Midbrain (tissue), 1 donor: Measurements from ENCODE around the gene TCERG1L.
"Not testable (repeated sequence)": the region's sequence is repeated elsewhere in the genome, so short reads cannot be mapped to it uniquely, and the experiment has no call there.

Source experiments
- DNase-seq: peaks from one replicate; lab custom pipeline; 2025; lab: John Stamatoyannopoulos, UW

The TCERG1L gene, protein sequence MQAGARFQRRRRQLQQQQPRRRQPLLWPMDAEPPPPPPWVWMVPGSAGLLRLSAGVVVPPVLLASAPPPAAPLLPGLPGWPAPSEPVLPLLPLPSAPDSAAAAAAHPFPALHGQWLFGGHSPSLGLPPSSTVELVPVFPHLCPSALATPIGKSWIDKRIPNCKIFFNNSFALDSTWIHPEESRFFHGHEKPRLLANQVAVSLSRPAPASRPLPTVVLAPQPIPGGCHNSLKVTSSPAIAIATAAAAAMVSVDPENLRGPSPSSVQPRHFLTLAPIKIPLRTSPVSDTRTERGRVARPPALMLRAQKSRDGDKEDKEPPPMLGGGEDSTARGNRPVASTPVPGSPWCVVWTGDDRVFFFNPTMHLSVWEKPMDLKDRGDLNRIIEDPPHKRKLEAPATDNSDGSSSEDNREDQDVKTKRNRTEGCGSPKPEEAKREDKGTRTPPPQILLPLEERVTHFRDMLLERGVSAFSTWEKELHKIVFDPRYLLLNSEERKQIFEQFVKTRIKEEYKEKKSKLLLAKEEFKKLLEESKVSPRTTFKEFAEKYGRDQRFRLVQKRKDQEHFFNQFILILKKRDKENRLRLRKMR

DNA sequence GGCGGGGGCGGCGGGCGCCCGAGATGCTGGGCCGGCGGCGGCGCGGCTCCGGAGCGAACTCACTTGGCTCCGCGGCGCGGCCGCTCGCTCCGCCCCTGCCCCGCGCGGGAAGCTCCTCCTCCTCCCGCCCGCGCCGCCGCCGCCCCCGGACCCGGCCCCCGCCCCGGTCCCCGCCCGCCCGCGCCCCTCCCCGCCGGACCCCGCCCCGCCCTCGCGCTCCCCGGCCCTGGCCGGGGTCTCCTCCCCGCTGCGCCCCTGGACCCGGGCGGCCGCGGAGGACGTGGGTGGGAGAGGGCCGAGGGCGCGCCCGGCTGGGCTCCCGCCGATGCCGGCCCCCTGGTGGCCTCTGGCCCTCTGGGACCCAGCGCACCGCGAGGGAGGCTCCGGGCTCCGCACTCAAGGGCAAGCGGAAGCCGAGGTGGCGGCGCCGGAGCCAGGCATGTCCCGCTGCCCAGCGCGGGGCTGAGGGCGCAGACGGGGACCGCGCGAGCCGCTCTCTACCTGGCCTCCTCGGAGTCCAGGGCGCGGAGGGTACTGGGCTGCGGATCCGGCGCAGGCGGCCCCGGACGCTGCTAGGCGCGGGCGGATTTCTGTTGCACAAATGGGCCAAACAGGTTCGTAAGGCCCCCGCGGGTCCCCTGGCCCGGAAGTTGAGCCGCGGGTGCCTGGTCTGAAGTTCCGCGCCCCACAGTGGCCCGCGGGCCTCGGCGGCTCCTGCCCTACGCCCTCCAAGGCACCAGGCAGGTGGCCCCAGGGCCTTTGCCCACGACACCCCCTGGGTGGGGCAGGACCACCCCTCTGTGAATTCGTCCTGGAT lies at the start of gene TCERG1L:
Gene TCERG1L (minus strand): TSS at position 61 of the 817 bp plus-strand sequence. CDS start 86 bp downstream, outside the sequence.
- DNase-seq: no peak

- DNase-seq: no peak
These were observed 47.4 kb upstream of the TCERG1L start for GRCh38 chr10:131358741-131359442.

- no peak for DNase-seq
These were observed 44.9 kb upstream of the TCERG1L start for GRCh38 chr10:131356442-131356841.

DNA sequence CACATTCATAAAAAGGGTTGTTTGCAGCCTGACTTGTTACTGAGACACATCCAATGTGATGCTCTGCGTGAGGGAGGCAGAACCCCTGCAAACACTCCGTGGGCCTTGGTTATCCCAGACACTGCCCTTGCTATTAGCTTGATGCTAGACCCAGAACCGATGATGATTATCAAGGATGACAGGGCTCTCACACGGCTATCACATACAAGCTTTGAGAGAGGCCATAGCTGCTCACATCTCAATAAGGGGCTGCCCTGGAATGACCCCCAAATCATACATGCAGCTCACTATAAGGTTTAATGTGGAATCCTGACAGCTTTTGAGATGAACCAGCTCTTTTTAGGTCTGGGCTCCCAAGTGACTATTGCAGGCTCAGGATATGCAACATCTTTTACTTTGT lies 44.4 kb upstream of the TCERG1L start:
- DNase-seq: no peak

DNA sequence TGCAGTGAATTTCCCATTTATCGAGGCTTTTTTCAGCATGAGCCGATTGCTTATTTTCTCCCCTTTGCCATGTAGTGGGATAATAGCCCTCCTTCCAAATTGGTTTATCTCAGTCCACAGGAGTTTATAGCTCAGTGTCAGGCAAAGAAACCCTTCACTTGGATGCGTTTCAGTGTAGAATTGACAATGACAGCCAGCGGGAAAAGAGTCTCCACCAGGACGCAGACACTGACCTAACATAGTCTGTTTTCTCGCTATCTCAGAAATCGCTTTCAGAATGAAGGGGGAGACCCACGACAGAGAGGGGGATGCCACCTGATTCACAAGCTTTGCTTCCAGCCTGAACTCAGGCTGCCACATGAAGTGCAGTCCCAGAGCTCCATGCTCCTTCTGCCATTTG lies 43.5 kb upstream of the TCERG1L start:
- no peak for DNase-seq

GRCh38 chr10:131354380-131354779 lies 42.9 kb upstream of the TCERG1L start:
- no peak for DNase-seq

DNA sequence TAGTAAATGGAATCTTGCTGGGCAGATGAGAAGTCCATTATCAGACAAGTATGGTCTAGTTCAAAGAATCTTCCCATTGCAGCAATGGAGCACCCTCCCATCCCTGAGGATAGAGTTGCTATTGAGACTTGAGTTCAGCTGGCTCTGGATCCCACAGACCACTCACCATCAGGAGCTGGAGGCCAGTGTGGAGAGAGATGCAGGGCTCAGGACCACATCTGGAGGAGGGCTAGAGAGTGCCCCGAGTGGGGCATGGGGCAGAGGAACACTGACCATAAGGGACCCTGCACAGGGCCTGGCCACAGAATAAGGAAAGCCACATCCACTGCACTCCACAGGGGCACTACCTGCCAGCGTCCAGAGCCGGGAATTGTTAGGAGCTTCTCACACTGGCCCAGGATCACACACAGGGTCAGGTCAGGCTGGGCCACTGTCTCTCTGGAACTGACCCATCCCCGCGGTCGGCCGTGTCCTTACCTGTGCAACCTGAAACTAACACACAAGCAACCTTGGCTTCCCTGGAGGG lies 41.3 kb upstream of the TCERG1L start:
- DNase-seq: no peak

DNA sequence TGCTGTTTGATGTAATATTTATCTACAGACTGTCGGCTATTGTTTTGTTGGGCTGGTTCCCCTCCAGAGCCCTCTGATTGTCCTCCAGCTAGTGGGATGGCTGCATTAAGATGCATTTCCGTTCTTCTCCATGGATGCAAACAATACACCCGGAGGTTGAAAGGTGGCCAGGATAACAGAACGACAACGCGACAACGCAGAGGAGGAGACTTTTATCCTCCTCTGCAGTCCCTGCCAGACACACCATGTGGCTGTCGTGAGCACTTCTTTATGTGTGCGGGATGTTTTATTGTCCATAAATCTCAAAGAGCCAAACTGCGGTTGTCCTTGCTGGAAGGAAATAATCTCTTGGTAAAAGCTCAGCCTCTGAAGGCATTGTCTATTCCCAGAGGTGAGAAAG lies 39.1 kb upstream of the TCERG1L start:
- DNase-seq: no peak

DNA sequence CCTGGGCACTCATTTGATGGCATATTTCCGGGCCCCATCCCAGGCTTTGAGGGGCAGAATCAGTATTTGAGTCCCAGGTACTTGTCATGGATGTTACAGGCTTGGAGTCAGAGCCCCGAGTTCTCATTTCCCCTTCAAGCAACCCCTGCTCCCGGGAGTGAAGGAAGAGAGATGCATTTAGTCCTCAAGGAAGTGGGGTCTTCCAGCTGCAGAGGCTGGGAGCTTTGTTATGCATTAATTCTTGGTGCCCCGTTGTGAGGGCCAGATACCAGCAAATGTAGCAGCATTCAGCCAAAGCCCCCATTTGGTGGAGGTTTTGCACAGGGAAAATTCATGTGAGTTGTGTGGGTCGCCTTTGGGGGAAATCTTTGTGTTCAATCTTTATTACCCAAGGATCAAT lies 38.7 kb upstream of the TCERG1L start:
- no peak for DNase-seq

GRCh38 chr10:131346456-131346855 lies 34.9 kb upstream of the TCERG1L start:
- no peak for DNase-seq

DNA sequence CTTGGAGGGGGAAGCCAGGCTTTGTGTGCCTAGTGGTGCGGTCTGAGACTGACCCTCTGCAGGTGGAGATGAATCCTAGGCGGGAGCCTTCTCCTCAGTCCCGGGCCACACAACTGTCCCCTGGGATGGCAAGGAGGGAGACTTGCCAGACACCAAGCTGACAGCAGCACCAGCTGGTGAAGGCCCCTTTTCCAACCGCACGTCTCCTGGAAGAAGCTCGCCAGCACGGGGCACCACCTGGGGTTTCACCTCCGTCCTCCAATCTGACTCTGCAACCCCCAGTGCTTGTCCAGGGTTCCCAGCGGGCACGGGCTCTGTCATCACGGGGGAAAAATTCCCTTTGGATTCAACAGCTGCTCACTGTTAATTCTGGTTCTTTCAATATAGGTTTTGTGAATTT lies 34.2 kb upstream of the TCERG1L start:
- DNase-seq: no peak

- no peak for DNase-seq
These were observed 33.2 kb upstream of the TCERG1L start for GRCh38 chr10:131344747-131345146.

GRCh38 chr10:131337741-131338140 lies 26.2 kb upstream of the TCERG1L start:
- no peak for DNase-seq

GRCh38 chr10:131332821-131333220 lies 21.3 kb upstream of the TCERG1L start:
- no peak for DNase-seq

DNA sequence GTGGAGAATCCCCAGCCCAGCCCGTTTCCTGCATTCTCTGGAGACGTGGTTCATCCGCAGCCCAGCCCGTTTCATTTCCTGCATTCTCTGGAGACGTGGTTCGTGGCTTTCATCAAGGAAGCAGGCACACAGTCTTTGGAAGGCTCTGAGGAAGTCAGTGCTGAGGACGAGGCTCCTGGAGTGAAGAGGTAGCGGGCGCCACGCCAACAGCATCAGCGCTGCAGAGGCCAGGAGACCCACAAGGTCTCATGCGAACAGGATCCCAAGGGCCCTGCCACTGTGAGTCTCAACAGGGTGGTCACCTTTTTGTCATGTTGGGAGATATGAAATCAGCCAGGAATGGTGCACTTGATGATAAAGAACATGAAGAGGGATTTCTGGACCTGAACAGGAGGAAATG lies 12.4 kb upstream of the TCERG1L start:
- no peak for DNase-seq

DNA sequence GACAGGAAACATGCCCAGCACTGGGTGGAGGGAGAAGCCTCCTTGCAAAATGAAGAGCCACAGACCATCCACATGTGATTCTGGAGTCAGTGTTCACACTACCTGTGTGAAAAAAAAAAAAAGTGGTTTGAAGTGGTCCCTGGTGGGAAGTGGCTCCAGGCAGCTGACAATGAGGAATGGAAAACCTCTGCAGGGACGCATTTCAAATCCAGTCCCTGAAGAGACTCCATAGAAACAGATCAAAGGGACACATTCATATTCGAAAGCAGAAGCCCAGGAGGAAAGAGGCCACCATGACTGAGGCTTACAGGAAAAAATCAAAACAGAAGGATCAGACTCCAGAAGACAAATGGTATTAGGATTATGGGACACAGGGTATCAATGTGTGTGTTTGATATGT lies 11.5 kb upstream of the TCERG1L start:
- DNase-seq: no peak

GRCh38 chr10:131322575-131322974 lies 11.1 kb upstream of the TCERG1L start:
- not testable (repeated sequence) for DNase-seq

DNA sequence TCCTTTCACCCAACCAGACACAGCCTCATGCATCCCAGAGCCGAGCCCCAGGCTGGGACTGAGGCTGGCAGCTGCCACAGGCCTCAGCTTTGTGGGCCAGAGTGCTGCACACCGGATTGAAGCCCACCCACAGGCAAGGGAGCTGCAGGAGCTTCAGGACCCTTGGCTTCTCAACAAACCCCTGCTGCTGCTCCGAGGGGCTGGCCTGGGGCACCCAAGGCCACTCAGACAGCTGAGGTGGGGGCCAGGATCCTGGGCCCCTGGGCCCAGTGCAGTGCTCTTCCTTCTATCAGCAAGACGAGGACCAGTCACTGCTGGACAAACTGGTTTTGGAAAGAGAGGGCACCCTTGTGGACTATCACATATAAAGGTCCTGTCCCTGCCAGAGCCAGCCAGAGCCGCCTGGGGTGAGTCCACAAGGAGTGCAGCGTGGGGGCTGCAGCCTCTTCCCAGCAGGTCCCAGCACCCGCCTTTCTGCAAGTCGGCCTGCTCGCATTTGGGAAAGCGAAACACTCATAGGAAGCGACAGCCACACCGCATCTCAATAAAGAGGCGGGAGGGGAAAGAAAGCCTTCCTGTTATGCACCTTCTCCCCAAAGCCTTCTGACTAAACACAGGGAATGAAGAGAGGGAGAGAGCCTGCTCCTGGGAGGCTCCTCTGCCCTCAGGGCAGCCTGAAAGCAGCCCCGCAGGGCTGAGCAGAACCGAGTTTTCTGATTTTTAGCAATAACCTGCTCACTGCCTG lies 9.5 kb upstream of the TCERG1L start:
- DNase-seq: no peak

DNA sequence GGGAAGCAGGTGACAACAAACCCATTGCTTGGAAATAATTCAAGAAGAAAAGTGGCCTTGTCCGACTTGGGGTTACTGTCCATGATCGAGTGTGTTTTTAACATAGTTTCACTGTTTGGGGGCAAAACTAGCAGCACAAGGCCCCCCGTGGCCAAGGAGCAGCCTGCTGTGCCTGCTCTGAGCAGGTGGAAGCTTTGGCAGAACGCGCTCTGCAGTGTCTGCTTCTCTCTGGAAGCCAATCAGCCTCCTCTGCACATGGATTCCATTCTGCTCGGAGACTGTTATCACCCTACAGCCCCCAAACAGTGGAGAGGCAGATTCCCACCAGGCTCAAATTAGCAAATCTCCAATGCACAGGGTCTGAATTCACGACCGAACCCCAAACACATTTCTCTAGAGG lies 7.3 kb upstream of the TCERG1L start:
- no peak for DNase-seq

DNA sequence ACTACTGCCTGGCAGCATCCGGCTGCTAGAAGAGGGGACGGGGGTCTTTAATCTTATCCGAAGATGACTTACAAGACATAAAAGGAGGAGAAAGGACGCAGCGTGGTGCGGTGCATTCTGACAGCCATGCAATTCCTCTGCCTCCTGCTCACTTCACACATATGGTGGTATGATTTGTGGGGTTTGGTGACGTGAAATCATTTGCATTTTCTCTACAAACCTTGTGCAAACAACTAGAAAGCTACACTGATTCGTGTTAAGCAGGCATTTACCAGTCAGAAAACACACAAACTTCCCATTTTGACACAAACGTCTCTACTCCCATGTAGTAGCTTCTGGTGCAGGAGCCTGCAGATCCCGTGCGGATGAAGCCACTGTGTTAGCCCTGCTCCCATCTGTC lies 6.8 kb upstream of the TCERG1L start:
- DNase-seq: no peak
